ENCODE results near the gene IQGAP3.
A peak's percentile ranks its signal among the peaks of the same experiment; 100 is the strongest.
"Not testable (repeated sequence)": the region's sequence is repeated elsewhere in the genome, so short reads cannot be mapped to it uniquely, and the experiment has no call there.

IQGAP3 gene, protein sequence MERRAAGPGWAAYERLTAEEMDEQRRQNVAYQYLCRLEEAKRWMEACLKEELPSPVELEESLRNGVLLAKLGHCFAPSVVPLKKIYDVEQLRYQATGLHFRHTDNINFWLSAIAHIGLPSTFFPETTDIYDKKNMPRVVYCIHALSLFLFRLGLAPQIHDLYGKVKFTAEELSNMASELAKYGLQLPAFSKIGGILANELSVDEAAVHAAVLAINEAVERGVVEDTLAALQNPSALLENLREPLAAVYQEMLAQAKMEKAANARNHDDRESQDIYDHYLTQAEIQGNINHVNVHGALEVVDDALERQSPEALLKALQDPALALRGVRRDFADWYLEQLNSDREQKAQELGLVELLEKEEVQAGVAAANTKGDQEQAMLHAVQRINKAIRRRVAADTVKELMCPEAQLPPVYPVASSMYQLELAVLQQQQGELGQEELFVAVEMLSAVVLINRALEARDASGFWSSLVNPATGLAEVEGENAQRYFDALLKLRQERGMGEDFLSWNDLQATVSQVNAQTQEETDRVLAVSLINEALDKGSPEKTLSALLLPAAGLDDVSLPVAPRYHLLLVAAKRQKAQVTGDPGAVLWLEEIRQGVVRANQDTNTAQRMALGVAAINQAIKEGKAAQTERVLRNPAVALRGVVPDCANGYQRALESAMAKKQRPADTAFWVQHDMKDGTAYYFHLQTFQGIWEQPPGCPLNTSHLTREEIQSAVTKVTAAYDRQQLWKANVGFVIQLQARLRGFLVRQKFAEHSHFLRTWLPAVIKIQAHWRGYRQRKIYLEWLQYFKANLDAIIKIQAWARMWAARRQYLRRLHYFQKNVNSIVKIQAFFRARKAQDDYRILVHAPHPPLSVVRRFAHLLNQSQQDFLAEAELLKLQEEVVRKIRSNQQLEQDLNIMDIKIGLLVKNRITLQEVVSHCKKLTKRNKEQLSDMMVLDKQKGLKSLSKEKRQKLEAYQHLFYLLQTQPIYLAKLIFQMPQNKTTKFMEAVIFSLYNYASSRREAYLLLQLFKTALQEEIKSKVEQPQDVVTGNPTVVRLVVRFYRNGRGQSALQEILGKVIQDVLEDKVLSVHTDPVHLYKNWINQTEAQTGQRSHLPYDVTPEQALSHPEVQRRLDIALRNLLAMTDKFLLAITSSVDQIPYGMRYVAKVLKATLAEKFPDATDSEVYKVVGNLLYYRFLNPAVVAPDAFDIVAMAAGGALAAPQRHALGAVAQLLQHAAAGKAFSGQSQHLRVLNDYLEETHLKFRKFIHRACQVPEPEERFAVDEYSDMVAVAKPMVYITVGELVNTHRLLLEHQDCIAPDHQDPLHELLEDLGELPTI (N-terminal part only)

DNA sequence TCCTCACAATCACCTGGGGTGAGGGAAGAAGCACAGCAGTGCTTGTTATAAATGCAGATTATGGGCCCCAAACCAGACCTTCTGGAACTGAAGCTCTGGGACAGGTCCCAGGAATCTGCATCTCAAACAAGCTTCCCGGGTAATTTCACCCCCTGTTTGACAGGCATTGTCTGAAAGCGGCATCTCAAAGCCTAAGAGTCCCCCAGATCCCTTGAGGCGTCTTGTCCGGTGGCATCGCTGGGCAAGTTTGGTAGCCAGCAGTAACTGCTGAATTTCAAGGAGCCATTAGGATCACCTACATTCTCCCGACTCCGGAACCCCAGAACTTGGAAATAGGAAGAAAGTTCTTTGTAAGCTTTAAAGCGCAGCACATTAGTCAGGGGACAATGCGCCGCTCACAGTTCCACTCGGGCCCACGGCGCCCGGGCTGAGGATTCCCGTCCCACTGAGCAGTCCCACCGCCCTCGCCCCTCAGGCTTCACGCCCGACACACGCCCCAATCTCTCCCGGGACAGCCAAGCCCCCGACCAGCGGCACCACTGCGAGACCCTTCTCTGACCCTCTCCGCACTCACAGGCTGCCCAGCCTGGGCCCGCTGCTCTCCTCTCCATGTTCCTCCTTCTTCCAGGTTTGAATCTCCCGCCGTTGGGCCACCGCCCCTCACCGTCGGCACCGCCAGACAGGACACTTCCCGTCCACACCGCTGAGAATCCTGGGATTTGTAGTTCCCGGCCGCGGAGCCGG is at the start of gene IQGAP3:
IQGAP3 (minus strand) TSS at position 647 of the 744 bp plus-strand sequence; CDS start at position 611, 36 bp downstream.
- DNase-seq: peak; percentile 85

GRCh38 chr1:156619582-156619955 is 47.2 kb upstream of the IQGAP3 start:
- DNase-seq: no peak

- DNase-seq: peak; percentile 66
These were observed 46.7 kb upstream of the IQGAP3 start, which contains the start of gene HAPLN2 for GRCh38 chr1:156618853-156619581. Gene HAPLN2 (plus strand): TSS chr1:156619415. CDS start chr1:156623491, 4,076 bp downstream.

- peak; percentile 69 for DNase-seq
These were observed 44.1 kb upstream of the IQGAP3 start for GRCh38 chr1:156616463-156616862.

DNA sequence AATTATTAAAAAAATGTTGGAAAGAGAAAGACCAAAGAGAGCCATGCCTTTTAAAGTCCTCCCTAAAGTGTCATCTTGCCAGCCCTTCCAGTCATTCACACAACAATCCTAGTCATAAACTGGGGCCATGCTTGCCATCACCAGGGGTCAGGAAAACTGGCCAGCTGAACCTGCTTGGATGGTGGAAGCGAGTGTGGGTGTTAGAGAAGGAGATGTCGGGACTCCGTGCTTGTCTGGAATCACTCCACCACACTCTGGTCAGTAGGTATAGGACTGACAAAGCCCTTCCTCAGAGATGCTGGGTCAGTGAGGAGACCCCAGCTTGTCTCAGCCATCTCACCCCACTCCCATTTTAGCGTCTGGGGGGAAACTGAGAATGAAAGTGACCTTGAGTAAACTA is 43.6 kb upstream of the IQGAP3 start:
- DNase-seq: no peak

GRCh38 chr1:156612666-156613065 is 40.3 kb upstream of the IQGAP3 start:
- no peak for DNase-seq

DNA sequence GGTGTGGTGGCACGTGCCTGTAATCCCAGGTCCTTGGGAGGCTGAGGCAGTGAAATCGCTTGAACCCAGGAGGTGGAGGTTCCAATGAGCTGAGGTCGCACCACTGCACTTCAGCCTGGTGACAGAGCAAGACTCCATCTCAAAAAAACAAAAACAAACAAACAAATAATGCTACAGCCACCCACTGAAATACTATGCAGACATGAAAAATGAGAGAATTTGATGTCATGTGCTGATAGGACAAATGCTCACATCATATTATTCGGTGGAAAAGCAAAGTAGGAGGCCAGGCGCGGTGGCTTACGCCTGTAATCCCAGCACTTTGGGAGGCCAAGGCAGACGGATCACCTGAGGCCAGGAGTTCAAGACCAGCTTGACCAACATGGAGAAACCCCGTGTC is 37.7 kb upstream of the IQGAP3 start:
- not testable (repeated sequence) for DNase-seq

- DNase-seq: peak; percentile 68
These were observed 36.6 kb upstream of the IQGAP3 start for GRCh38 chr1:156608981-156609380.

DNA sequence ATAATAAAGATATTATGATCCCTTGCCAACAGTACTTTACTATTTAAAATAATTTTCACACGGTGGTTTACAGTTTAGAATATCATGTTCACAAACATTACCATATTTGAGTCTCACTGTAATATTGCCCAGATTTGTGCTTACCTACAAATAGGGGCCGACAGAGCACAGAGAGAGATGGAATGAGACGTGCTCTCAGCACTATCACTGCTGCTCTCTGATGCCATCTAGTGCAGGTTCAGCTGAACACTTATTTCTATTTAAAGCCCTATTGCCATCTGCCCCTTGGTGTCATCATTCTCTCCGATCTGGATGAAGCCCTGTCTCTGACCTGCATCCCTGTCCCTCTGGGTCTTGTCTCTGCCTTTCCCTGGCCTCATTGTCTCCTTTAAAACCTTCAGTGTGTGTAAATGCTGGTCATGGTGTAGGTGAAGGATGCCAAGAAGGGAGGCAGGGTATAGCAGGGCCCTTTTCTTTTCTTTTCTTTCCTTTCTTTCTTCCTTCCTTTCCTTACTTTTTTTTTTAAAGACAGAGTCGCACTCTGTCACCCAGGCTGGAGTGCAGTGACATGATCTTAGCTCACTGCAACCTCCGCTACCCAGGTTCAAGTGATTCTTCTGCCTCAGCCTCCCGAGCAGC is 35.8 kb upstream of the IQGAP3 start:
- DNase-seq: peak; percentile 96

DNA sequence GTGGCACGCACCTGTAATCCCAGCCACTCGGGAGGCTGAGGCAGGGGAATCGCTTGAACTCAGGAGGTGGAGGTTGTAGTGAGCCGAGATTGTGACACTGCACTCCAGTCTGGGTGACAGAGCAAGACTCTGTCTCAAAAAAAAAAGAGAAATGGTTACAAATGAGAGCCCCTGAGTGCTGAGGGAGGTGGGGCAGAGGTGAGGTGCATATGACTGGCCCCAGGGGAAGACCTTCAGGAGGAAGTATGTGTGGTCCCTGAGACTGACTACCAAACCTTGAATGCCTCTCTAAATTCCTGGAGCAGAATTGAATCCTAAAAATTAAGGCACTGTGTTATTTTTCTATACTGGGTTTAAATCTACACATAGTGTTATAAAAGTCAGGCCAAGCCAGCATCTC is 35.0 kb upstream of the IQGAP3 start:
- not testable (repeated sequence) for DNase-seq

GRCh38 chr1:156602557-156602993 is 30.2 kb upstream of the IQGAP3 start:
- no peak for DNase-seq

GRCh38 chr1:156601892-156602291 is 29.5 kb upstream of the IQGAP3 start:
- peak; percentile 68 for DNase-seq

- DNase-seq: peak; percentile 90
These were observed 28.9 kb upstream of the IQGAP3 start, which contains the start of gene GPATCH4 for GRCh38 chr1:156601122-156601830. Gene GPATCH4 (minus strand): TSS chr1:156601479.

DNA sequence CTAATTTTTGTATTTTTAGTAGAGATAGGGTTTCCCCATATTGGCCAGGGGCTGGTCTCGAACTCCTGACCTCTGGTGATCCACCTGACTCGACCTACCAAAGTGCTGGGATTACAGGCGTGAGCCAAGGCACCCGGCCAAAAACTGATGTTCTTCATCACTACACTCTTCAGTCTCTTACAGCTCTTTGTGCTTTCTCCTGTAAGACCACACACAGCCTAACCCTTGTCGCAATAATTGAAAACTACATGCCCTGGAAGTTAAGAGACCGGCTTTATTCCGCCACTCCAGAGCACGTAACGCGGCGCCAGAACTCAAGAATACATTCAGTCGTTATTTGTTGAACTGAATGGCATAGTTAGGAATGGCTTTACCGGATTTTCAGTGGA is 28.4 kb upstream of the IQGAP3 start:
- no peak for DNase-seq

- DNase-seq: no peak
These were observed 27.4 kb upstream of the IQGAP3 start for GRCh38 chr1:156599811-156600210.

GRCh38 chr1:156598731-156599432 is 26.5 kb upstream of the IQGAP3 start:
- DNase-seq: no peak

DNA sequence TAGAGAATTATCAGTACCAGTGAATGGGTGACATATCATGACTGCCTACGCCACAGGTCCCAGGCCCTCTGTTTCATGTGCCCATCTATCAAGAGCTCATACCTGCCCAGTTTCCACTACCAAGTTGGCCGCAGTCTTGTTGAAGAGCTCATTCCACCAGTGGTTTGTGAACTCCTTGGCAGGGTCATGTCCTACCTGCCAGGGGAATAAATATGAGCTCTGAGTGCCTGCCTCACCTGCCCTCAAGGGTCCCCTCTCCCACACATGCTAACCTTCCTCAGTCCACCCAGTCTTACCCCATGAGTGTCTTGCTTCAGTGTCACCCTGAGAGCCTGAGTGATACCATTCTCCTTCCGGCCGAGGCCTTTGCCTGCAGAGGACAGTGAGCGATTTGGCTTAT is 25.8 kb upstream of the IQGAP3 start:
- DNase-seq: no peak

- DNase-seq: no peak
These were observed 24.1 kb upstream of the IQGAP3 start for GRCh38 chr1:156596426-156596825.

- DNase-seq: no peak
These were observed 22.7 kb upstream of the IQGAP3 start for GRCh38 chr1:156595016-156595415.
